Measurements from ENCODE around the gene DGCR8.

DGCR8 gene

GRCh38 chr22:20086763-20087162 is 6.7 kb downstream of the DGCR8 start:
- DNase-seq: no peak
- Histone ChIP-seq H3K27me3 (ENCODE audit: insufficient read depth, low read length) (no peaks in the 10 kb centered on the region), H4K12ac (ENCODE audit: low read depth, low read length) (no peak overlapping the region), H2AK5ac (ENCODE audit: low read length) (no peak overlapping the region), H2AFZ (ENCODE audit: insufficient read depth, low read length, poor library complexity) (no peak overlapping the region), H2BK12ac (ENCODE audit: low read length) (no peak overlapping the region), H3K79me2 (ENCODE audit: control insufficient read depth, insufficient read depth, low read length, poor library complexity) (peaks cover 21% of the 10 kb centered on the region), H3K36me3 (ENCODE audit: control insufficient read depth in 1 of 2, insufficient read depth in 2 of 2, low read length in 2 of 2) (peaks cover 57 to 59% of the 10 kb centered on the region in 2 experiments), H3K14ac (ENCODE audit: low read length) (no peak overlapping the region), H3K79me1 (ENCODE audit: low read length) (no peaks in the 10 kb centered on the region), H2BK120ac (ENCODE audit: insufficient read depth, low read length, poor library complexity) (no peak overlapping the region), H3K9ac (ENCODE audit: low read length) (no peak overlapping the region), H3K18ac (ENCODE audit: low read length) (no peak overlapping the region), H3K4me1 (ENCODE audit: control insufficient read depth in 1 of 2, insufficient read depth in 2 of 2, low read length in 2 of 2) (peaks cover 14 to 27% of the 10 kb centered on the region in 2 experiments), H3K27ac (ENCODE audit: low read depth, low read length) (no peak overlapping the region), H3K23ac (ENCODE audit: low read length) (no peak overlapping the region), H3K4me2 (ENCODE audit: low read length) (no peak overlapping the region), H3K9me3 (ENCODE audit: insufficient read depth, low read depth, low read length) (no peaks in the 10 kb centered on the region), H2BK5ac (ENCODE audit: low read depth, low read length, poor library complexity) (no peak overlapping the region), H3K4ac (ENCODE audit: low read depth, low read length) (no peak overlapping the region), H4K8ac (ENCODE audit: low read depth, low read length) (no peak overlapping the region), H4K91ac (ENCODE audit: low read depth, low read length) (no peak overlapping the region), H3K4me3 (ENCODE audit: low read depth, low read length) (no peak overlapping the region)
- no CpG with 5 or more reads among the region's 5 CpGs for WGBS (ENCODE audit: extremely low coverage, insufficient coverage, insufficient read length)

- no peaks in the 10 kb centered on the region for H3K9me3 ChIP-seq (ENCODE audit: insufficient read depth, low read depth, low read length)
- peaks cover 9 to 22% of the 10 kb centered on the region in 2 experiments for H3K4me1 ChIP-seq (ENCODE audit: control insufficient read depth in 1 of 2, insufficient read depth in 2 of 2, low read length in 2 of 2)
- H3K14ac ChIP-seq (ENCODE audit: low read length): no peak overlapping the region
- no peak overlapping the region for H2AK5ac ChIP-seq (ENCODE audit: low read length)
- no peak overlapping the region for H3K4ac ChIP-seq (ENCODE audit: low read depth, low read length)
- no peak overlapping the region for H3K18ac ChIP-seq (ENCODE audit: low read length)
- no peaks in the 10 kb centered on the region for H3K27me3 ChIP-seq (ENCODE audit: insufficient read depth, low read length)
- H3K79me2 ChIP-seq (ENCODE audit: control insufficient read depth, insufficient read depth, low read length, poor library complexity): peaks cover 18% of the 10 kb centered on the region
- no peak overlapping the region for H3K4me3 ChIP-seq (ENCODE audit: low read depth, low read length)
- no peak overlapping the region for H3K4me2 ChIP-seq (ENCODE audit: low read length)
- no peak overlapping the region for H3K9ac ChIP-seq (ENCODE audit: low read length)
- H3K36me3 ChIP-seq (ENCODE audit: control insufficient read depth in 1 of 2, insufficient read depth in 2 of 2, low read length in 2 of 2): peaks cover 65 to 67% of the 10 kb centered on the region in 2 experiments
- H2AFZ ChIP-seq (ENCODE audit: insufficient read depth, low read length, poor library complexity): no peak overlapping the region
- H3K79me1 ChIP-seq (ENCODE audit: low read length): no peaks in the 10 kb centered on the region
- no peak overlapping the region for H2BK5ac ChIP-seq (ENCODE audit: low read depth, low read length, poor library complexity)
- no peak overlapping the region for H2BK12ac ChIP-seq (ENCODE audit: low read length)
- no peak for DNase-seq
- H4K12ac ChIP-seq (ENCODE audit: low read depth, low read length): no peak overlapping the region
- no peak overlapping the region for H3K23ac ChIP-seq (ENCODE audit: low read length)
- H2BK120ac ChIP-seq (ENCODE audit: insufficient read depth, low read length, poor library complexity): no peak overlapping the region
- WGBS (ENCODE audit: extremely low coverage, insufficient coverage, insufficient read length): no CpG with 5 or more reads among the region's 14 CpGs
- no peak overlapping the region for H3K27ac ChIP-seq (ENCODE audit: low read depth, low read length)
- no peak overlapping the region for H4K8ac ChIP-seq (ENCODE audit: low read depth, low read length)
- no peak overlapping the region for H4K91ac ChIP-seq (ENCODE audit: low read depth, low read length)
Measured at GRCh38 chr22:20087319-20088262, 7.5 kb downstream of the DGCR8 start.

- no peak overlapping the region for H3K4me2 ChIP-seq (ENCODE audit: low read length)
- DNase-seq: no peak
- no peak overlapping the region for H4K8ac ChIP-seq (ENCODE audit: low read depth, low read length)
- no CpG with 5 or more reads among the region's 8 CpGs for WGBS (ENCODE audit: extremely low coverage, insufficient coverage, insufficient read length)
- H3K79me1 ChIP-seq (ENCODE audit: low read length): no peaks in the 10 kb centered on the region
- H3K4ac ChIP-seq (ENCODE audit: low read depth, low read length): no peak overlapping the region
- H3K4me1 ChIP-seq (ENCODE audit: control insufficient read depth in 1 of 2, insufficient read depth in 2 of 2, low read length in 2 of 2): peaks cover 2 to 15% of the 10 kb centered on the region in 2 experiments
- H3K27ac ChIP-seq (ENCODE audit: low read depth, low read length): no peak overlapping the region
- peaks cover 69 to 72% of the 10 kb centered on the region in 2 experiments for H3K36me3 ChIP-seq (ENCODE audit: control insufficient read depth in 1 of 2, insufficient read depth in 2 of 2, low read length in 2 of 2)
- no peak overlapping the region for H2BK5ac ChIP-seq (ENCODE audit: low read depth, low read length, poor library complexity)
- H2AFZ ChIP-seq (ENCODE audit: insufficient read depth, low read length, poor library complexity): no peak overlapping the region
- no peak overlapping the region for H3K14ac ChIP-seq (ENCODE audit: low read length)
- no peaks in the 10 kb centered on the region for H3K9me3 ChIP-seq (ENCODE audit: insufficient read depth, low read depth, low read length)
- no peak overlapping the region for H3K23ac ChIP-seq (ENCODE audit: low read length)
- H3K18ac ChIP-seq (ENCODE audit: low read length): no peak overlapping the region
- peaks cover 13% of the 10 kb centered on the region for H3K79me2 ChIP-seq (ENCODE audit: control insufficient read depth, insufficient read depth, low read length, poor library complexity)
- H3K4me3 ChIP-seq (ENCODE audit: low read depth, low read length): no peak overlapping the region
- H2BK120ac ChIP-seq (ENCODE audit: insufficient read depth, low read length, poor library complexity): no peak overlapping the region
- no peak overlapping the region for H2AK5ac ChIP-seq (ENCODE audit: low read length)
- no peaks in the 10 kb centered on the region for H3K27me3 ChIP-seq (ENCODE audit: insufficient read depth, low read length)
- no peak overlapping the region for H3K9ac ChIP-seq (ENCODE audit: low read length)
- H2BK12ac ChIP-seq (ENCODE audit: low read length): no peak overlapping the region
- no peak overlapping the region for H4K91ac ChIP-seq (ENCODE audit: low read depth, low read length)
- no peak overlapping the region for H4K12ac ChIP-seq (ENCODE audit: low read depth, low read length)
Measured at GRCh38 chr22:20088263-20088648, 8.2 kb downstream of the DGCR8 start.

GRCh38 chr22:20089226-20089976 is 9.4 kb downstream of the DGCR8 start:
- Histone ChIP-seq H3K27ac (ENCODE audit: low read depth, low read length) (no peak overlapping the region), H3K79me1 (ENCODE audit: low read length) (no peaks in the 10 kb centered on the region), H4K91ac (ENCODE audit: low read depth, low read length) (no peak overlapping the region), H3K36me3 (ENCODE audit: control insufficient read depth in 1 of 2, insufficient read depth in 2 of 2, low read length in 2 of 2) (peaks cover 81 to 83% of the 10 kb centered on the region in 2 experiments), H3K4me3 (ENCODE audit: low read depth, low read length) (no peak overlapping the region), H3K9ac (ENCODE audit: low read length) (no peak overlapping the region), H3K4me2 (ENCODE audit: low read length) (no peak overlapping the region), H3K18ac (ENCODE audit: low read length) (no peak overlapping the region), H3K23ac (ENCODE audit: low read length) (no peak overlapping the region), H2AFZ (ENCODE audit: insufficient read depth, low read length, poor library complexity) (no peak overlapping the region), H2AK5ac (ENCODE audit: low read length) (no peak overlapping the region), H2BK12ac (ENCODE audit: low read length) (no peak overlapping the region), H3K4ac (ENCODE audit: low read depth, low read length) (no peak overlapping the region), H4K12ac (ENCODE audit: low read depth, low read length) (no peak overlapping the region), H2BK5ac (ENCODE audit: low read depth, low read length, poor library complexity) (no peak overlapping the region), H3K9me3 (ENCODE audit: insufficient read depth, low read depth, low read length) (no peaks in the 10 kb centered on the region), H4K8ac (ENCODE audit: low read depth, low read length) (no peak overlapping the region), H2BK120ac (ENCODE audit: insufficient read depth, low read length, poor library complexity) (no peak overlapping the region), H3K79me2 (ENCODE audit: control insufficient read depth, insufficient read depth, low read length, poor library complexity) (peaks cover 6% of the 10 kb centered on the region), H3K27me3 (ENCODE audit: insufficient read depth, low read length) (no peaks in the 10 kb centered on the region), H3K4me1 (ENCODE audit: control insufficient read depth in 1 of 2, insufficient read depth in 2 of 2, low read length in 2 of 2) (peaks cover 0 to 6% of the 10 kb centered on the region in 2 experiments), H3K14ac (ENCODE audit: low read length) (no peak overlapping the region)
- peak; percentile 93 to 96 for DNase-seq
- WGBS (ENCODE audit: extremely low coverage, insufficient coverage, insufficient read length): no CpG with 5 or more reads among the region's 17 CpGs
